Activated naive CD4-positive, alpha-beta T cell (primary cell): ENCODE data around the gene CDKN2B.
A peak's percentile ranks its signal among the peaks of the same experiment; 100 is the strongest.

ENCODE experiments used
- DNase-seq, 4 experiments: peaks; one replicate each; lab custom pipeline; 2025; lab: John Stamatoyannopoulos, UW

CDKN2B gene

DNA sequence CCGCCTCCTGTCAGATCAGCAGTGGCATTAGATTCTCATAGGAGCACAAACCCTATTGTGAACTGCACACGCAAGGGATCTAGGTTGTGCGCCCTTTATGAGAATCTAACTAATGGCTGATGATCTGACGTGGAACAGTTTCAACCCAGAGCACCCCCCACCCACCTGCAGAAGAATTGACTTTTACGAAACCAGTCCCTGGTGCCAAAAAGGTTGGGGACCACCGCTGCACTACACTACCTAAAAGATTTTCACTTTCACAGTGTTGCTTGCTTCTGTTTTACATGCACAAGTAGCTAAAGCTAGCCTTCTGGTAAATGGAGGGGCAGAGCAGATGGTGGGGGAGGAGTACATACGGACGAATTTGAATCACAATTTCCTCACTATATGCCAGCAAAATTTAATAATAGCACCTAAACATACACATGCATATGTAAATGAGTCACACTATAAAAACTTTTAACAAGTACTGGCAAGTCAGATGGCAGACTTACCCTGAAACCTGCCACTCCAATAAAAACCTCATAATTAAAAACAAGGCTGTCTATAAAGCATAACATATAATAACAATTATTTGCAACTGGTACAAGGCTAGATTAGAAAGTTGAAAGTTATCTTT is 24.0 kb upstream of the CDKN2B start:
- no peak for DNase-seq

- DNase-seq, result no peak
Observed at GRCh38 chr9:22031655-22032411, 22.7 kb upstream of the CDKN2B start.

GRCh38 chr9:22030101-22030598 is 21.0 kb upstream of the CDKN2B start:
- DNase-seq, result no peak

DNA sequence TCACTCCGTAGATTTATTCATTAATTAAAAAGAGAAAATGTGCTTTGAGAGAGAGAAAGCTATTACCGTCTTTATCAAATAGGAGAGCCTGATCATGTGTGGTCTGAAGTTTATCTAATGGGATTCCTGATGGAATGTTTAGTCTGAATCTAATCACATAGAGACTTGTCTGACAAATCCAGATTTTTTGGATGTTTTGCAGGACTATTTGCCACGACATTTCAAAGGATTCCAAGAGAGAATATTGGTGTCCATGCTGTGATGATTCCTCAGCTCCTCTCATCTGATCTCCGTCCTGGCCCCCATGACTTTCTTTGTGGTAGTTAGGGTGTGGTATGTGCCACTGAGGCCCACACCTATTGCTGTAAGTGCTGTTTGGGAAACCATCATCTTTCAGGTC is 20.1 kb upstream of the CDKN2B start:
- no peak for DNase-seq

GRCh38 chr9:22028394-22028793 is 19.3 kb upstream of the CDKN2B start:
- no peak for DNase-seq

- no peak for DNase-seq
Observed at GRCh38 chr9:22026696-22027095, 17.6 kb upstream of the CDKN2B start.

DNA sequence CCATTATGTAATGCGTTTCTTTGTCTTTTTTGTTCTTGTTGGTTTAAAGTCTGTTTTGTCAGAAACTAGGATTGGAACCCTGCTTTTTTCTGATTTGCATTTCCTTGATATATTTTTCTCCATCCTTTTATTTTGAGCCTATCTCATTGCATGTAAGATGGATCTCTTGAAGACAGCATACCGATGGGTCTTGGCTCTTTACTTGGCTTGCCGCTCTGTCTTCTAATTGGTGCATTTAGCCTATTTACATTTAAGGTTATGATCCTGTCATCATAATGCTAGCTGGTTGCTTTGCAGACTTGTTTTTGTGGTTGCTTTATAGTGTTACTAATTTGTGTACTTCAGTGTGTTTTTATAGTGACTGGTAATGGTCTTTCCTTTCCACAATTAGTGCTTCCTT is 13.3 kb upstream of the CDKN2B start:
- no peak for DNase-seq

DNA sequence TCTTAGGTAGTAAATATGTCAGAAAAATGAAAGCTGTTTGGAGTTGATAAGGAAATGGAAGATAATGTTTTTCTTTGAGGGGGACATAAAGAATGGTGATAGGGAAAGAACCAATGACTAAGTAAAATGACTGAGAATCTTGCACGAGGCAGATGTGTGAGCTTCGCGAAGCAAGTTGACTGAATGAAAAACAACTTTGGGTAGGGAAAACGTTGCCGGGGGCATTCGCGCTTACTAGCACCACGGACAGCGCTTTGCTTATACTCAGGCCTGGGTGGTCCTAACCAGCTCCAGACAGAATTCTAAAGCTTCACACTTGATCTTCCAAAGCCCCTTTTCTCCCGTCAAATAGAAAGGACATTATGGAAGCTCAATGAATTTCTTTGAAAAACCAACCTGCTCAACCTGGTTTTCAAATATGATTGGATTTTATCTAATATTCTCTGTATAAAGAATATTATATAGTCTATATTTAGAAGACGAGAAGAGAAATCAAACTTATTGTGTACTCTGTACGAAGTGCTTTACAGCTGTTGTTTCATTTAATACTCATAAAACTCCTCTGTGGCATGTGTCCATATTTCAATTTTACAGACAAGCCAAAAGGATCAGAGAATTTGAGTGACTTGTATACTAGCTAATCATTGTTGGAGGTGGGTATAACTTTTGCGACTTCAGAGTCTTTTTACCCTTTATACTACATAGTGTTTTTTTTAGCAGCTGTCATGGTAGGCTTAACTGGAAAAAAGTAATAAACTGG is 1.9 kb upstream of the CDKN2B start:
- DNase-seq, result no peak

- DNase-seq, result no peak
Observed at GRCh38 chr9:22009506-22009867, 382 bp upstream of the CDKN2B start.

GRCh38 chr9:22008384-22008716 is 755 bp downstream of the CDKN2B start:
- no peak for DNase-seq

- no peak for DNase-seq
Observed at GRCh38 chr9:22005702-22006606, 3.2 kb downstream of the CDKN2B start.

- DNase-seq, result no peak
Observed at GRCh38 chr9:22005021-22005701, 3.9 kb downstream of the CDKN2B start.

DNA sequence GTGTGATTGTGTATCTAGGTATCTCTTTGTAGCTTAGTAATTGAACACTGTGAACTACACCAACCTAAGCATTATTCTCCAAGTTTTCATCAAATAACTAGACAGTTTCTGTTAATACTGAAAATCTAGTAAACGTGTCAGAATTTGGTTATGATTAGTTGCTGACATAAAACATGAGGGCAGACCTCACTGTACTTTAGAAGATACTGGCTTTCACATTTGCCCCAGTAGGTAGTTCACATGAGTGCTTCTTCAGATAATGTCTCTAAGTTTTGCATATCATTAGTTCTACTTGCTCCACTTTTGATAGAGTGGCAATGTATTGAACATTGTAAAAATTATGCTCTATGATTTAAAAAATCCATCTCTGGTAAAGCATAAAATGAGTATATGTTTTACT is 7.1 kb downstream of the CDKN2B start:
- no peak for DNase-seq

DNA sequence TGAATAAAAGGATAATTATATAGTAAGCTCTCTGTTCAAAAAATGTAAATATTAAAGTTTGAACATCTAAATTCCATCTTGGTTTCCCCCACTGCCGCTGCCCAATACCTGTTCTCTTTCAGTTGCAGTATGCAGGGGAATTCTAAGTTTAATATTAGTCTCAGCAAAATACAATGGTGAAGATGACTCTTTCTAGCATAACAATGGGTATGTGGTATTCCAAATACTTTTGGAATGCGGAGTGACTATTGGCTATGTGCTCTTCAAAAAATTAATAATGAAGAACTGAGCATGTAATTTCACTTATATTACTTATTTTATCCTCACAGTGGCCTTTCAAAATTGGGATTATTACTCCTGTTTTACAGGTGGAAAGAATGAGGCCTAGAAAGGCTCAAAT is 11.1 kb downstream of the CDKN2B start:
- DNase-seq, result no peak

DNA sequence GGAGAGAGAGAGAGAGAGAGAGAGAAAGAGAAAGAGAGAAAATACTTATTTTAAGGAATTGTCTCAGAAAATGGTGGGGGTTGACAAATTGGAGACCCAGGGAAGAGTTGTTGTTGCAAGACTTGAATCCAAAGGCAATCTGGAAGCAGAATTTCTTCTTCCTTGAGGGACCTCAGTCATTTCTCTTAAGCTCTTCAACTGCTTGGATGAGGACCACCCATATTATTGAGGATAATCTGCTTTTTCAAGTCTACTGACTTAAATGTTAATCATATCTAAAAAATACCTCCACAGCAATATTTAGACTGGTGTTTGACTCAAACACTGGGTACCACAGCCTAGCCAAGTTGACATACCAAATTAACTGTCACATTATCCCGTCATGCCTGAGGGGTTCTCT is 11.6 kb downstream of the CDKN2B start:
- no peak for DNase-seq

DNA sequence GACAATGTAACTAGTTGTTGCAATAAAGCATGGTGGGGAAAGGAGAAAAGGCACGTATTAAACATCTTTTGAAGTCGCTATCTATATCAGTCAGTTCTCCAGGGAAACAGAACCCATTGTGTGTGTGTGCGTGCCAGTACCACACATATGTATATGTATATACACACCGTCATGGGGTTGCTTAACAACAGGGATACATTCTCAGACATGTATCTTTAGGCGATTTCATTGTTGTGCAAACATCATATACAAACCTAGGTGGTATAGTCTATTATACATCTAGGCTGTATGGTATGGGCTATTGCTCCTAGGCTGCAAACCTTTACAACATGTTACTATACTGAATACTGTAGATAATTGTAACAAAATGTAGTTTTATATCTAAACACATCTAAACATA is 12.2 kb downstream of the CDKN2B start:
- DNase-seq, result no peak

GRCh38 chr9:21996438-21996837 is 12.7 kb downstream of the CDKN2B start:
- DNase-seq, result no peak

- DNase-seq, result no peak
Observed at GRCh38 chr9:21995666-21996398, 13.3 kb downstream of the CDKN2B start.

DNA sequence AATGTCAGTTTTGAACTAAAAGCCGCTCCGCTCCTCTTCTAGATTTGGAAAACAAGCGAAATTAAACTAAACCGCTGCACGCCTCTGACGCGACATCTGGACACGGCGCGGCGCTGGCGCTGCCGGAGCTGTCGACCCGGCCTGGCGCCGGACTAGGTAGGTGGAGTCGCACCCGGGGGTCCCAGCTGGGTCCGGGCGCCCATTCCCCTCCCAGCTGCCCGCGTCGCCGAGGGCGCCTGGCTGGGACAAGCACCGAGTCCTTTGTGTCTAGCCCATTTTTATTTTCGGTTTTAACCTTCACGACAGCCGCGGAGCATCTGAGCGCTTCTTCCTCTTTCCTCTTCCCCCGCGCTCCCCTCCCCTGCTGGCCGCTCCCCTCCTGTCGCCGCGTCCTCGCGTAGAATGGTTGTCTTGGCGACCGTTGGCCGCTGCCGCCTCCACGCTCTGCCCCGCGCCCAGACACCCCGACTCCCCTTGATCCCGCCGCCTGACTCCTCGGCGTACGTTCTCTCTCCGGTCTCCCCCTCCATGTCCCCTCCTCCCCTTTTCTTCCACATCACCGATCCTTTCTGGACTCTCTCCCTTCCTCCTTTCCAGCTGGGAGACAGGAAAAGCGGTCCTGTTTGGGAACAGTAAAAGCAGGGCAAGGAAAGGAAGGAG is 14.0 kb downstream of the CDKN2B start:
- DNase-seq, result peak in 2 of 4 experiments; percentile 39 to 42

DNA sequence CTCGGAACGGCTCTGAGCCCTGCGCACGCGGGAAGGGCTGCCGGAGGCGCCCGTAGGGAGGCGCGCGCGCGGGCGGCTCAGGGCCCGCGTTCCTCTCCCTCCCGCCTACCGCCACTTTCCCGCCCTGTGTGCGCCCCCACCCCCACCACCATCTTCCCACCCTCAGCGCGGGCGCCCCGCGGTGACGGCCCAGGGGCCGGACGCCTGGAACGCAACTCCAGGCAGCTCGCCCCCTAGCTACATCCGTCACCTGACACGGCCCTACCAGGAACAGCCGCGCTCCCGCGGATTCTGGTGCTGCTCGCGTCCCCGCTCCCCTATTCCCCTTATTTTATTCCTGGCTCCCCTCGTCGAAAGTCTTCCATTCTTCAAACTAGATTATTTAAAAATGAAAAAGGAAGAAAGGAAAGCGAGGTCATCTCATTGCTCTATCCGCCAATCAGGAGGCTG is 14.5 kb downstream of the CDKN2B start, which contains the start of gene CDKN2B-AS1:
Gene CDKN2B-AS1, plus strand, starts transcription at position 236 of the 450 bp plus-strand sequence.
- no peak for DNase-seq
